CD4-positive, alpha-beta T cell treated with Interferon alpha-2 for 1 hour (primary cell): Measurements from ENCODE around the gene MUC5AC.

Experiments used
- DNase-seq, 2 donors: peaks; one replicate each; pipeline ENCODE4 v3.0.0-alpha.2; 2020 to 2022

MUC5AC gene

DNA sequence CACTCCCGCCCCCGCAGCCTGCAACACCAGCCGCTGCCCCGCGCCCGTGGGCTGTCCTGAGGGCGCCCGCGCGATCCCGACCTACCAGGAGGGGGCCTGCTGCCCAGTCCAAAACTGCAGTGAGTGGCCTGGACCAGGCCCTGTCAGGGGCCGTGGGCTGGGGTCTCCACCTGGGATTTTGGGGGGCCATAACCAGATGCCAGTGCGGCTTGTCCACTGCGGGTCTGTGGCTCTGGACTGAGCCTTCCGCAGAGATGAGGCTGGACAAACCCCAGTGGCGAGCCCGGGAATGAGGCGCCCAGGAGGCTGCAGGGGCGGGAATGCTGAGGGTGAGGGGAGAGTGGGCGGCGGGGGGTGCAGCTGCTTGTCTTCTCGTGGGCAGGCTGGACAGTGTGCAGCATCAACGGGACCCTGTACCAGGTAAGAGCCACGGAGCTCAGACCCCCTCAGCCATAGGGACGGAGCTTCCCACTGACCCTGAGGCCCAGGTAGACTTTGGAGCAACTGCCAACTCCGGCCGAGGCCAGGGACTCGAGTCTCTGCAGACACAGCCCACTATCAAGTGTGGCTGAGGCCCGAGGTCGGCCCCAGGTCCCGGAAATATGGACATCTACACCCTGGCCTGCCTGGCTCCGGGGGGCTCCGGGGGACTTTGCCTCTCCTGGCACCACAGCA is 40.3 kb downstream of the MUC5AC start:
- no peak for DNase-seq

DNA sequence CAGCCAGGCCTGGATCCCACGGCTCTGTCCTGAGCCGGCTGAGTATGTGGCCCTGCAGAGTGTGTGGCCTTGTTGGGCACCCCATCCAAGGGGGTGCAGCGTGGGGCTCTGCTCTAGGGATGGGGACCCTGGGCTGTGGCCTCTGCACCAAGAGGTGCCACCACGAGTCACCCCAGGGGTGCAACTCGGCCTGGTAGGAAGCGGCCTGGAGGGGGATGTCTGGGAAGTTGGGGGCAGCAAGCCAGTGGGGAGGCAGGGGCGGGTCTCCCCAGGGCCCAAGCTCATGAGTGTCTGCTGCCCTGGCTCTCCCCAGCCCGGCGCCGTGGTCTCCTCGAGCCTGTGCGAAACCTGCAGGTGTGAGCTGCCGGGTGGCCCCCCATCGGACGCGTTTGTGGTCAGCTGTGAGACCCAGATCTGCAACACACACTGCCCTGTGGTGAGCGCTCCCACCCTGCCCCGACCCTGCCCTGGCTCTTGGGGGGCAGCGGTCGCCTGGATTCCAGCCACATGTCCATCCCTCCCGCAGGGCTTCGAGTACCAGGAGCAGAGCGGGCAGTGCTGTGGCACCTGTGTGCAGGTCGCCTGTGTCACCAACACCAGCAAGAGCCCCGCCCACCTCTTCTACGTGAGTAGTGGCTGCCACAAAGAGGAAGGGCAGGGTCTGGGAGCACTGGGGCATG is 40.9 kb downstream of the MUC5AC start:
- no peak for DNase-seq

DNA sequence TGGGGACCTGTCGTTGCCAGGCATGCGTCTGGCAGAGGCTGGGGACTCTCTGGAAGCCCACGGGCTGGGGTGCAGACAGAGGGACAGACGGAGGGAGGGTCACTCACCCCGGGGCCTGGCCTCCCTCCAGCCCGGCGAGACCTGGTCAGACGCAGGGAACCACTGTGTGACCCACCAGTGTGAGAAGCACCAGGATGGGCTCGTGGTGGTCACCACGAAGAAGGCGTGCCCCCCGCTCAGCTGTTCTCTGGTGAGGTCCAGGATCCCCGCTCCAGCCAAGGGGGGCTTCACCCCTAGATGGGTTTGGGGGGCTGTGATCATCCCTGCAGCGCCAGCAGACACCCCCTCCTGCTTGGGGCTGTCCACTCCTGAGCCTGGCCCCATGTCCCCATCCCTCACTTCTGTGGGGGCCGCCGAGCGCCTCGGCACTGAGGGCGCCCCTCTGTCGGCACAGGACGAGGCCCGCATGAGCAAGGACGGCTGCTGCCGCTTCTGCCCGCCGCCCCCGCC is 41.5 kb downstream of the MUC5AC start:
- no peak for DNase-seq

DNA sequence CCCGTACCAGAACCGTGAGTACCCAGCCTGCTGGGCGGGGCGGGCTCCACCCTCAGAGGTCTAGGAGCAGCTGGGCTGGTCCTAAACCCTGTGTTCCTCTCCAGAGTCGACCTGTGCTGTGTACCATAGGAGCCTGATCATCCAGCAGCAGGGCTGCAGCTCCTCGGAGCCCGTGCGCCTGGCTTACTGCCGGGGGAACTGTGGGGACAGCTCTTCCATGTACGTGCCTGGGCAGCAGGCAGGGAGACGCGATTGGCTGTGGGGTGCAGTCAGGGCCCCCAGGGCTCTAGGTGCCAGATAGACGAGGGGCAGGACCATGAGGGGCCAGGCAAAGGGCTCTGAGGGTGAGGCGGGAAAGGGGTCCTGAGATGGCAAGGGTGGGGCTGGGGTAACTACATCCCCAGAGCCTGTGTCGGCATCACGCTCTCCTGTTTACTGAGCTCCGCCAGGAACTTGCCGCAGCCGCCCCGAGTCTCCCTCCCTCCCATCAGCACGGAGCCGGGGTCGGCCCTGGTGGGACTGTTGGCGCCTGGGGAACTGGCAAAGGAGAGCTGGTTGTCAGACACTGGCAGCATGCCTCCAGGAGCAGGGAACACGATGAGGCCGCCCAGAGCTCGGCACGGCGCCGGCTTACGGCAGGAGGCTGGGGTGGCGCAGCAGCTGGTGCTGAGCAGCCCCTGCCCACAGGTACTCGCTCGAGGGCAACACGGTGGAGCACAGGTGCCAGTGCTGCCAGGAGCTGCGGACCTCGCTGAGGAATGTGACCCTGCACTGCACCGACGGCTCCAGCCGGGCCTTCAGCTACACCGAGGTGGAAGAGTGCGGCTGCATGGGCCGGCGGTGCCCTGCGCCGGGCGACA is 42.2 kb downstream of the MUC5AC start:
- DNase-seq = no peak

DNA sequence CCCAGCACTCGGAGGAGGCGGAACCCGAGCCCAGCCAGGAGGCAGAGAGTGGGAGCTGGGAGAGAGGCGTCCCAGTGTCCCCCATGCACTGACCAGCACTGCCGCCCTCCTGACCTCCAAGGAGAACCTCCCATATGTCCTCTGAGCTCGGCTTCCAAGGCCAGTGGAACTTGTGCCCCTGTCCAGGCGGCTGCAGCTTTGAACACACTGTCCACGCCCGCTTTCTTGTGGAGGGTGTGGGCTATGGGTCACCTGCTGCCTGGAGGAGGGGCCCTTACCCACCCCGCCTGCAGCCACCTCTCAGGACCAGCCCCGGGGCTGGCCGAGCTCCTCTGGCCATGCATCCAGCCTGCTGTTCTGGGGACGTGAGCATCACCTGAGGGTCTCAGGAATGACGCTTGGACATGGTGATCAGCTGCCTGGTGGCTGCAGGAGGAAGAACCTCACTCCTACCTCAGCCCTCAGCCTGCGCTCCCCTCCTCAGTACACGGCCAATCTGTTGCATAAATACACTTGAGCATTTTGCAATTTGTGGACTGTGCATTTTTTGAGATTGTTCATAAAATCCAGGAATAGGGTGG is 42.9 kb downstream of the MUC5AC start:
- DNase-seq = no peak

DNA sequence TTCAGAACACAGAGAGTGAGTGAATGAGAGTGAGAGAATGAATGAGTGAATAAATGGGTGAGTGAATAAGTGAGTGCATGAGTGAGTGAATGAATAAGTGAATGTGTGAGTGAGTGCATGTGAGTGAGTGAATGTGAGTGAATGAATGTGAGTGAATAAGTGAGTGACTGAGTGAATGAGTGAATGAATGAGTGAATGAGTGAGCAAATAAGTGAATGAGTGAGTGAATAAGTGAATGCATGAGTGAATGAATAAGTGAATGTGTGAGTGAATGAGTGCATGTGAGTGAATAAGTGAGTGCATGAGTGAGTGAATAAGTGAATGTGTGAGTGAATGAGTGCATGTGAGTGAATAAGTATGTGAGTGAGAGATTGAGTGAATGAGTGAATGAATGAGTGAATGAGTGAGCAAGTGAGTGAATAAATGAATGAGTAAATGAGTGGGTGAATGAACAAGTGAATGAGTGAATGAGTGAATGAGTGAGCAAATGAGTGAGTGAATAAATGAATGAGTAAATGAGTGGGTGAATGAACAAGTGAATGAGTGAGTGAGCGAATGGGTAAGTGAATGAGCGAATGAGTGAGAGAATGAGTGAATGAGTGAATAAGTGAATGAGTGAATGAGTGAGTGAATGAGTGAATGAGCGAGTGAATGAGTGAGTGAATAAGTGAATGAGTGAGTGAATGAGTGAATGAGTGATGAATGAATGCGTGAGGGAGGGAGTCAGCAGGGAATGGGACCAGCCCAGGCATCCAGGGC is 43.8 kb downstream of the MUC5AC start:
- no peak for DNase-seq

DNA sequence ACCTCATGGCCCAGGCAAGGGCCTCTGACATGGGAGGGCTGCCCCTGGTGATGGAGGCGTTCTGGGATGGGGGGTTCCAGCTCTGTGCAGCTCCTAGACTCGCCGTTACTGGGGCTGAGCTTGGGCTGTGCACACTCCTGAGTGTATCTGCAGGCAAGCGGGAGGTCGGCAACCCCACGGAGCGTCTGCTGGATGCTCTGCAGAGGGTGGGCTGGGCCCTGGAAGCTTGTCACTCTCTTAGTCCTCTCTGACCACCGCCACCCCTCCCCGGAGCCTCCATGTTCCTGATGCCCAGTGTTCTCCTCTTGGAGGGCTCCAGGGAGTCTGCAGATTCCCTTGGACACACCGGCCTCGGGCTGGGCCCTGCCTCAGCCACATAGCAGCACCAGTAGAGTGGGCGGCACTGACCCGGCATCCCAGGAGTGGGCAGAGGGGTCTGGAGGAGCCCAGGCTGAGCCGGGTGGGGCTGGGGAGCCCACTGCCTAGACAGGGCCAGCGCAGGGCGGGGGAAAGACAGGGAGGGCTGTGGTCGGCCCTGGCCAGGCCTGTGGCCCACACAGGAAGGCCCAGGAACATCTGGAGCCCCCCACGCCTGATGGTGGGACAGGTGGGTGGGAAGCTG is 44.5 kb downstream of the MUC5AC start:
- no peak for DNase-seq

DNA sequence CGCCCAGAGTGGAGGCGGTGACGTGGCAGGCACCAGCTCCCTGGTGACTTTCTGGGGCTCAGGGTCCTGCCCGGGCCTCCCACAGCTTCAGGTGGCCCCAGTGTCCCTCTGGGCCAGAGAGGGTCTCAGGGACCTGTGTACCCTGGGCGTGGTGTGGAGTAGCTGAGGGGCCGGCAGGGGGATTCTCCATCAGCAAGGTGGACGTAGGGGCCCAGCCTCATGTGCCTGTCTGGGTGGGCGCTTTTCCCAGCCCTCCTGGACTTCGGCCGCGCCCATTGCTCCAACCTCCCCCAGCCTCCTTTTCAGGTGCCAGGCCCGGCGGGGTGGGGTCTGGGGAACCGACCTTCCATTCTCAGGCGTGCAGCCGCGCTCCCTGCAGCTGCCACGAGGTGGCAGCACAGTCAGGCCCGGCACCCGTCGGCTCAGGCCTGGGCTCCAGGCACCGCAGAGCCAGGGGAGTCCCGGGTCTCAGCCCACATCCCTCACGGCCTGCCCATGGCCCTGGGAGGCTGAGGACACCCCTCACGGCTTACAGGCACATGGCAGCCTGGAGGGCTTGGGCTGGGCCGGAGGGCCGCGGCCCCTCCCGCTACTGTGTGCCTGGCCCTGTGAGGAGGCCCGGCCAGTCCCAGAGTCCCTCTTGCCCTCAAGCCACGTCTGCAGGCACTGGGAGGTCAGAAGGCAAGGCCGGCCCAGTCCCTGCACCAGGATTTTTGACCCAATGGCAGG is 45.2 kb downstream of the MUC5AC start:
- DNase-seq = peak; percentile 49 to 66

DNA sequence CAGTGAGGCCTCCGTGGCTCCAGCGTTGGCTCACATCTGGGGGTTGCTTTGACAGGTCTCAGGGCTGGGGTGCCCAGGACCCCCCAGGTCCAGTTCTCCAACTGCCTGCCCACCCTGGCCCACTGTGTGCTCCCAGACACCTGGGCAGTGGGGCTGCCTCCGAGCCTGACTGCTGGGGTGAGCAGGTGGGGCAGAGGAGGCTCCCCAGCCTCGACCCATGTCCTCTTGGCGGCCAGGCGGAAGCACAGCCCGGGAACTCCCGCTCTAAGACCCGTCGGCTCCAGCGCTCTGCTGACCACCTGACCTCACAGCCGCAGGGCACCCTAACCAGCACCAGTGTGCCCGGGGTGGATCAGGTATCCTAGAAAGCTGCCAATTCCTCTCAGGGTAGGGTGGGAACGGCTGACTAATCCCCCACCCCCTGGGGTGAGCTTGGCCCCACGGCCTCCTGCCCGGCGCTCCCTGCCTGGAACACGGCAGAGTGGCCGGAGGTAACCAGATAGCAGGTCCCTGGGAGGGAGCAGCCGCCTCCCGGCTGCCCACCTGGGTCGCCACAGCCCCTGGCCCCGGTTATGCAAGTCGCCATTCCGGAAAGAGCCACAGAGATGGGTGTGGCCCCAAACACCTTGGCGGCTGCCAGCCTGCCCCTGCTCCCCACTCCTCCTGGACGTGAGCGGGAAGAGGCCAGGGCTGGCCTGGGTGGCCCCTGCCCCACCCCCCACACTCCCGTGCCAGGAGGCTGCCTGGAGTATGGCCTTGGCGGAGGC is 45.9 kb downstream of the MUC5AC start:
- DNase-seq = no peak

DNA sequence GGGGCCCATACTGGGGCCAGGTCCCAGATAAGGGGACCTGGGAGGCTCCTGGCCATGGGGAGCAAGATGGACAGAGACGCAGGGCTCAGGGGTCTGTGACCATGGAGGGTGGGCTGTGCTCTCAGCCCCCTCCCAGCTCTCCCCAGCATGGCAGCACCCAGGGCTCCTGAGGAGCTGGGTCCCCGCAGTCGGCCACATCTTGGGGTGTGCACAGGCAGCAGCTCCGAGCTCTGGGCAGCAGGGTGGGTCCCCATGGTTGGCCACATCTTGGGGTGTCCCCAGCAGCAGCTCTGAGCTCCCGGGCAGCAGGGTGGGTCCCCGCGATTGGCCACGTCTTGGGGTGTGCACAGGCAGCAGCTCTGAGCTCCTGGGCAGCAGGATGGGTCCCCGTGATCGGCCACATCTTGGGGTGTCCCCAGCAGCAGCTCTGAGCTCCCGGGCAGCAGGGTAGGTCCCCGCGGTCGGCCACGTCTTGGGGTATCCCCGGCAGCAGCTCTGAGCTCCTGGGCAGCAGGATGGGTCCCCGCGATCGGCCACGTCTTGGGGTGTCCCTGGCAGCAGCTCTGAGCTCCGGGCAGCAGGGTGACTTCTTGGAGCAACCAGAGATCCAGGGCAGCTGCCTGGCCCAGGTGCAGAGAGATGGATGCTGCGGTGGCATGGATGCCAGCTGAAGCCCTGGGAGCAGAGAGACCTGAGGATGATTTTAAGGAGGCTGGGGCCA is 46.8 kb downstream of the MUC5AC start:
- DNase-seq = no peak

DNA sequence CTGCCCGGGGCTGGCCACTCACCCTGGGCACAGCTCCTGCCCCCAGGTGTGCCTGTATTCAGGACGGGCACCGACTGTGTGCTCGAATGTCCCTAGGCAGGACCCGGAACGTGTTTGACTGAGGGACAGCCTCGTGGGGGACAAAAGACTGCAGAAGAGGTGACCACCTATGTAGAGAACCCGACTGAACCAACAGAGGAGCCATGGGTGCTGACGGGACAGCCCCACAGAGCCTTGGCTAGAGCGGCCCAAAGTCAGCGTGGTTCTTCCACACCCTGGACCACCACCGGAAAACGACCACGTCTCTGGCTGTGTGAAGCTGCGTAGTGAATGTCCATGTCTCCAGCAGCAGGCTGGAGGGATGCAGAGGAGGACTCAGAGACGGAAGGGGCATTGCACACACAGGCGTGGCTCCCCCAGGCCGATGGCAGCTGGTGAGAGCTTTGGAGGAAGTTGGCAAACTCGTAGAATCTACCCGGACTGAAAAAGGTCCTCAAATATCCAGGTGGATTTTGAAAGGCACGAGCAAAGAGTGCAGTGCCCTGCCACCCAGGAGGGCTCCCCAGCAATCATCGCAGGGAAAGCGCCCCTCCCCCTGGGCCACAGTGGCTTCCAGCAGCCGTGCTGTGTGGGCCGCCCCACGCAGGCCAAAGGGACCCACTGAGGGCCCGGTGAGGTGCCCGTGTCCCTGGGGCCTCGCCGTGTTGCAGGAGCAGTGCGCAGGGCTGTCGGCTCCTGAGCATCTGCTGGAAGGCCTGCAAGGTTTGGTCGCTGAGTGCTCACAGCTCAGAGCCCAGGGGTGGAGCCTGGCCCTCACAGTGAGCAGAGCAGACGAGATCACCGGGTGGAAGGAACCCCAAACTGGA is 47.6 kb downstream of the MUC5AC start:
- DNase-seq = no peak

DNA sequence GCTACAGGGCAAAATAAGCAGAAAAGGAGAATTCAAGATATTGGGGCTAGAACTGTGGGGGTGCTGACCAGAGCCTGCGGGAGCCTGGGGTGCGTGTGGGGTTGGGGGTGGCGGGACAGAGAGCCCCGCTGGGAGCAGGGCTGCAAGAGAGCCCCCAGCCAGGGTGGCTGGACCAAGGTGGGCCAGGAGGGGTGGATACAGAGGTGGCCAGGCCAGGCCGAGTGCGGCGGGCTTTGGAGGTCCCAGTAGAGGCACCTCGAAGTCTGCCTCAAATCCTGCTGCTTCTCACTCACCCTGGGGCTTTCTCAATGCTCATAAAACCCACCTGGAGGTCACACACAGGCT is 48.2 kb downstream of the MUC5AC start:
- no peak for DNase-seq

DNA sequence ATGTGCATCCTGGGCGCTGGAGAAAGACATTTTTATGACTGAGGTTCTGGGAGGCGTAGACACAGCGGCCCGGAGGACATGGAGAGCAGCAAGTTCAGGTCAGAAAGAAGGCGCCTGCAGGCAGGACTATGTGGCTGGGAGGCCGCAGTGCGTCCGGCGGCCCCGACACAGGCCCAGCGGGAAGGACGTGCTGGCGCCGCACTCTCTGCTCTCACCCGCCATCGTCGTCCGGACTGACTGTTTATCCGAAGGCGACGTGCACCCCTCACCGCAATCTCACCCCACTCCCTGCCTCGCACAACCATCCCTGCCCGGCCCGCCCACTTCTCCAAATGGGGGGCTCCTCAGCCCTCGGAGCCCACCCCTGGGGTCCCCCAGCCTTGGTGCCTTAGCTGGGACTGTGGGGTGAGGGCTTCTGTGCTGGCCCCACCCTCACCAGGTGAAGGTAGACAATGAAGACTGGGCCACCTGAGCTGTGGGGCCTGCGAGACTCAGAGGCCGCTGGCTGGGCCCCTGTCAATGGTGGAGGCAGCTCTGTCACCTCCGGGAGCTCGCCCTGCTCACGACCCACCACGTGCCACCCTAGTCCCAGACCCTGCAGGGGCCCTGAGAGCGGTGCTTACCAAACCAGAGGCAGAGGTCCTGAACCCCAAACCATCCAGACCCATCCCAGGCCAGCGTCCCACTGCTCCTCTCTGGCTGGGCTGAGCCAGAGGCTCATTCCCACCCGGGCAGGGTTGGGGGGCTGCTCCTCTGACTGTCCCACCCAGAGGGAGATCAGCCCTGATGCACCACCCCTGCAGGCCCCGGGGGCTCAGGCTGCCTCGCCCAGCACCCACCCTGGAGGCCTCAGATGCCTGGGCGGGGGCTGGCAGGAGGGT is 48.9 kb downstream of the MUC5AC start:
- no peak for DNase-seq

DNA sequence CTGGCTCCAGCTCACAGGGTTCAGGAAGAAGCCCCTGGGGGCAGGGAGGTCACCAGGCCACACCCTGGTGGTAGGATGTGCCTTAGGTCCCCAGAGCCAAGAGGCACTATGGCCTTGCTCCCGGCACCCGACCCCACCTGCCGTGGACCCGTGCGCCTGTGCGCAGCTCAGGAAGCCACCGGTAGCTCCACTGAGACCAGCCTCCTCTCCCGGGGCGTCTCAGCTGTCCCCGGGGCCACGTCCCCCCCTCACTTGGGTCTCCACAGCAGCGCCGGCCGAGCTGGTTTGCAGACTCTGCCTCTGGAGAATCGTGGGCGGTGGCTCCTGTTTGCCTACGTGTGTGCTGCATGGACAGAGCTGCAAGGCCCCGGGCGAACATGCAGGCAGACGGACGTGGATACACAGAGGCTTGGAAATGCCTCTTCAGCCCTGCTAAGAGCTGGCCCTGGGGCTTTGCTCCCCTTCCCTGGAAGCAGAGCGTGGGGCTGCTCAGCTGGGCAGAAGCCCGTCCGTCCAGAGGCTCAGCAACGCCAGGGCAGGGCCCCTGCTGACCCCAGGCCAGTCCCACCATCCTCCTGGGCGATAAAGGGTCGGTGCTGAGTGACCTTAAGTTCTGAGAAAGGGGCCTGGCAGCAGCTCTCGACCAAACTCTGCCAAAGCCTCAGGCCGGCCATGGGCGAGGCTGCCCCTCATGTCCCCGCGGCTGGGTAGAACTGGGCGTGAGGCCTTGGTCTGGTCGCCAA is 49.8 kb downstream of the MUC5AC start:
- DNase-seq = no peak

DNA sequence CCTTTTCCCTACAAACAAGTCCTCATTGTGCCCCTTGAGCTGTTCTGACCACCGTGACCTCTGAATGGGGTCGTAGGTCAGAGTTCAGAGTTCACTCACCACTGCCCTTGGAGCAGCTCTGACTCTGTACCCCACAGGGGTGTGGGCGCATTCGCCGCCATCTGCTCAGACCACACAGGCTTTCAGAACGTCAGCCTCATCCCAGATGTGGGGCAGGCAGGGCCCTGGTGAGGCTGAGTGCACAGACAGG is 50.3 kb downstream of the MUC5AC start:
- DNase-seq = no peak

DNA sequence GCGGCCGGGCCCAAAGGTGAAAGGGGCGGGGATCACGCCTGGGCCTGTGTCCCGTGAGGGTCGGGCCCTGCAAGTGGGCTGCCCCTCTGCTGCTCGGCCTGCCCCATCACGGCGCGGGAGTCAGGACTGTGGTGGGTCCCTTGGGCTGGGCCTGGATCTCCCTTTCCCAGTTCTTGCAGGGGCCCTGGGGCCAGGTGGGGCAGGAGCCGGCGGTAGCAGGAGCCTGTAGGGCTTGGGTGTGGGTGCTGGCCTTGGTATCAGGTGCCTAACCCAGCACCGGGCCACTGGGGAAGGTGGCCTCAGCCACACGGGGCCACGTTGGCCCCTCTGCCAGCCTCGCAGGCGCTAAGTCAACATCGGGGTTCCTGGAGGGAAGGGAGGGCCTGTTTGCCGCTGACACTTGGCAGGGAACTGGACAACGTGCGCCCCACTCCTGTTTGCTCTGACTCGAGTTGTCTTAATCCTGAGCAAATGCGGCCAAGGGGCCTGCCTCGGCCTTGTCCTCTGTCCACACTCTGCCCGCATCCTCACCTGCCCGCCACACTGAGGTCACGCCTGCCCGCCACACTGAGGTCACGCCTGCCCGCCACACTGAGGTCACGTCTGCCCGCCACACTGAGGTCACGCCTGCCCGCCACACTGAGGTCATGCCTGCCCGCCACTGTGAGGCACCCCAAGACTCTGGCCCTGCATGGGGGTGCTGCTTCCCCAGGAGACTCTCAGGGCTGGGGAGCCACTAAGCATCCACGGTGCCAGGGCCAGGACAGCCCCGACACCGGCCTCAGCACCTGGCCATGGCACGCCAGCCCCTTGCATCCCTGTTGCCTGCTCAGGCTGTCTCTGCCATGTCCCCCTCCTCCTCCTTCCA is 50.9 kb downstream of the MUC5AC start:
- DNase-seq = no peak
